ENCODE measurements around the gene PLOD1. TPM values are rescaled to one million over a fixed set of nuclear protein-coding genes. Genes with fewer than 3 reads are reported as not detected.

Gene PLOD1
- polyA plus RNA-seq, 4 donors = 26.7 to 74.4 (median 43.2) TPM

DNA sequence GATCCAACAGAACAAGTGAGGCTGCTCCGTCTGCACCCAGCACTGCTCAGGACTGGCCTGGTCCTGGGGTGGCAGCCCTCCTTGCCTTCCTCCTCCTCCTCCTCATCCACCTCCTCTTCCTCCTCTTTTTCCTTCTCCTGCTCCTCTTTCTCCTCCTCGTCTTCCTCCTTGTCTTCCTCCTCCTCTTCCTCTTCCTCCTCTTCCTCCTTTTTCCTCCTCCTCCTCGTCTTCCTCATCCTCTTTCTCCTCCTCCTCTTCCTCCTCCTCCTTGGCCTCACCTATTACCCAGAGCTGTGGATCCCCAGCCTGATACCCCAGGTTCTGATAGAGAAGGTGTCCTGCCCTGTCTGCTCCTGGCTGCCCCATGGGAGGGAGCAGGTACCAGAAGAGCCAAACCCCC lies 29.1 kb downstream of the PLOD1 start:
- no peaks in the 10 kb centered on the region for H3K27me3 ChIP-seq (ENCODE audit: control insufficient read depth in 3 of 3, insufficient read depth in 3 of 3, low read length in 3 of 3)
- peaks cover 8 to 73% (median 13%) of the 10 kb centered on the region in 3 donors for H3K36me3 ChIP-seq (ENCODE audit: control insufficient read depth in 3 of 3, insufficient read depth in 2 of 3, low read depth in 1 of 3, low read length in 3 of 3)
- no peaks in the 10 kb centered on the region for H3K9me3 ChIP-seq (ENCODE audit: control insufficient read depth in 2 of 2, insufficient read depth in 1 of 2, low read depth in 1 of 2, low read length in 1 of 2)
- no peak overlapping the region for H3K27ac ChIP-seq (ENCODE audit: low read depth in 1 of 3, low read length in 2 of 3)
- FAIRE-seq (no peak), DNase-seq (no peak)
- H3K4me1 ChIP-seq (ENCODE audit: control insufficient read depth in 3 of 3, insufficient read depth in 2 of 3, low read depth in 1 of 3, low read length in 2 of 3) = peaks cover 0 to 11% (median 0%) of the 10 kb centered on the region in 3 donors
- 68 to 82% (median 74%) methylated on average over 3 of the region's 3 CpGs for WGBS, 3 donors
- no peak overlapping the region for H3K4me3 ChIP-seq (ENCODE audit: low read depth in 1 of 3, low read length in 3 of 3)

DNA sequence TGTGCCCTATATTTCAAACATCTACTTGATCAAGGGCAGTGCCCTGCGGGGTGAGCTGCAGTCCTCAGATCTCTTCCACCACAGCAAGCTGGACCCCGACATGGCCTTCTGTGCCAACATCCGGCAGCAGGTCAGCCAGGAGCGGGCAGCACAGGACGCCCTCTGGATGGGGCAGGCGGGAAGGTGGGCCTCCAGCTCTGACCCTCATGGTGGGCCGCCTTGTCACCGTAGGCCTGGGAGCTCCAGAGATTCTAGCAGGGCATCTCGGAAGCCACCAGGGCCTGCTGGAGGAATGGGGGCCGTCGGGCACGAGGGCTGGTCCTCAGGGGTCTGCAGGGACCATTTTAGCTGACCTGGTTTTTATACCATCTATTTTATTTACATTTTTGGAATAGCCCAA lies 30.1 kb downstream of the PLOD1 start:
- Histone ChIP-seq H3K9me3 (ENCODE audit: control insufficient read depth in 2 of 2, insufficient read depth in 1 of 2, low read depth in 1 of 2, low read length in 1 of 2) (no peaks in the 10 kb centered on the region), H3K27ac (ENCODE audit: low read depth in 1 of 3, low read length in 2 of 3) (no peak overlapping the region), H3K4me1 (ENCODE audit: control insufficient read depth in 3 of 3, insufficient read depth in 2 of 3, low read depth in 1 of 3, low read length in 2 of 3) (peaks cover 0 to 11% (median 0%) of the 10 kb centered on the region in 3 donors), H3K27me3 (ENCODE audit: control insufficient read depth in 3 of 3, insufficient read depth in 3 of 3, low read length in 3 of 3) (no peaks in the 10 kb centered on the region), H3K36me3 (ENCODE audit: control insufficient read depth in 3 of 3, insufficient read depth in 2 of 3, low read depth in 1 of 3, low read length in 3 of 3) (peaks cover 8 to 78% (median 13%) of the 10 kb centered on the region in 3 donors), H3K4me3 (ENCODE audit: low read depth in 1 of 3, low read length in 3 of 3) (no peak overlapping the region)
- FAIRE-seq = no peak
- WGBS, 3 donors = 92 to 93% (median 93%) methylated on average over 12 of the region's 12 CpGs
- no peak for DNase-seq

- Histone ChIP-seq H3K27me3 (ENCODE audit: control insufficient read depth in 3 of 3, insufficient read depth in 3 of 3, low read length in 3 of 3) (no peaks in the 10 kb centered on the region), H3K36me3 (ENCODE audit: control insufficient read depth in 3 of 3, insufficient read depth in 2 of 3, low read depth in 1 of 3, low read length in 3 of 3) (peaks cover 8 to 74% (median 13%) of the 10 kb centered on the region in 3 donors), H3K4me3 (ENCODE audit: low read depth in 1 of 3, low read length in 3 of 3) (no peak overlapping the region), H3K27ac (ENCODE audit: low read depth in 1 of 3, low read length in 2 of 3) (peak overlapping the region; percentile 8 to 72 (median 66)), H3K4me1 (ENCODE audit: control insufficient read depth in 3 of 3, insufficient read depth in 2 of 3, low read depth in 1 of 3, low read length in 2 of 3) (peaks cover 0 to 5% (median 0%) of the 10 kb centered on the region in 3 donors), H3K9me3 (ENCODE audit: control insufficient read depth in 2 of 2, insufficient read depth in 1 of 2, low read depth in 1 of 2, low read length in 1 of 2) (no peaks in the 10 kb centered on the region)
- FAIRE-seq (no peak), DNase-seq (peak; percentile 90 to 91)
- 33 to 49% (median 45%) methylated on average over 6 of the region's 6 CpGs for WGBS, 3 donors
These were observed 32.6 kb downstream of the PLOD1 start for GRCh38 chr1:11967028-11967547.

GRCh38 chr1:11970441-11971185 lies 36.1 kb downstream of the PLOD1 start:
- H3K36me3 ChIP-seq (ENCODE audit: control insufficient read depth in 3 of 3, insufficient read depth in 2 of 3, low read depth in 1 of 3, low read length in 3 of 3) = peaks cover 0 to 67% (median 3%) of the 10 kb centered on the region in 3 donors
- no peaks in the 10 kb centered on the region for H3K9me3 ChIP-seq (ENCODE audit: control insufficient read depth in 2 of 2, insufficient read depth in 1 of 2, low read depth in 1 of 2, low read length in 1 of 2)
- no peak overlapping the region for H3K4me3 ChIP-seq (ENCODE audit: low read depth in 1 of 3, low read length in 3 of 3)
- no peaks in the 10 kb centered on the region for H3K27me3 ChIP-seq (ENCODE audit: control insufficient read depth in 3 of 3, insufficient read depth in 3 of 3, low read length in 3 of 3)
- H3K4me1 ChIP-seq (ENCODE audit: control insufficient read depth in 3 of 3, insufficient read depth in 2 of 3, low read depth in 1 of 3, low read length in 2 of 3) = peaks cover 0 to 5% (median 0%) of the 10 kb centered on the region in 3 donors
- H3K27ac ChIP-seq (ENCODE audit: low read depth in 1 of 3, low read length in 2 of 3) = no peak overlapping the region
- no peak for DNase-seq
- no peak for FAIRE-seq
- WGBS, 3 donors = 81 to 91% (median 85%) methylated on average over 17 of the region's 17 CpGs

GRCh38 chr1:11977625-11978024 lies 43.1 kb downstream of the PLOD1 start:
- H3K36me3 ChIP-seq (ENCODE audit: control insufficient read depth in 3 of 3, insufficient read depth in 2 of 3, low read depth in 1 of 3, low read length in 3 of 3) = peaks cover 0 to 36% (median 3%) of the 10 kb centered on the region in 3 donors
- no peak for DNase-seq
- peak overlapping the region in 1 of 3 donors; percentile 98 for H3K27ac ChIP-seq (ENCODE audit: low read depth in 1 of 3, low read length in 2 of 3)
- no peaks in the 10 kb centered on the region for H3K9me3 ChIP-seq (ENCODE audit: control insufficient read depth in 2 of 2, insufficient read depth in 1 of 2, low read depth in 1 of 2, low read length in 1 of 2)
- 47 to 53% (median 49%) methylated on average over 3 of the region's 3 CpGs for WGBS, 3 donors
- H3K4me3 ChIP-seq (ENCODE audit: low read depth in 1 of 3, low read length in 3 of 3) = no peak overlapping the region
- no peak for FAIRE-seq
- peaks cover 0 to 44% (median 0%) of the 10 kb centered on the region in 3 donors for H3K4me1 ChIP-seq (ENCODE audit: control insufficient read depth in 3 of 3, insufficient read depth in 2 of 3, low read depth in 1 of 3, low read length in 2 of 3)
- H3K27me3 ChIP-seq (ENCODE audit: control insufficient read depth in 3 of 3, insufficient read depth in 3 of 3, low read length in 3 of 3) = no peaks in the 10 kb centered on the region

DNA sequence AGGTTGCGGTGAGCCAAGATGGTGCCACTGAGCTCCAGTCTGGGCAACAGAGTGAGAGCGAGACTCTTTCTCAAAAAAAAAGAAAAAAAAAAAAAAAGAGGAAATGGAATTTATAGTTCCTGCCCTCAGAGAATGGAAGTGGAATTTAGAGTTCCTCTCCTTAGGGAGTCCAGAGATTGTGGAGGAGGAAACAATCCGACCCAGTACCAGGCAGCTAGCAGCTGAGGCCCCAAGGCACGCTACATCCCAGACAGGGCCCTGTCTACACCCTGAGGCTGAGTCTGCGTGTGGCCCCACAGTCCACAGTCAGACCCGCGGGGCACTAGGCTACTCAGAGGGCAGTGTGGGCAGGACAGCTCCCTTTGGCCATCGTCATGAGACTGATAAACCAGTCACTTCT lies 43.8 kb downstream of the PLOD1 start:
- Histone ChIP-seq H3K9me3 (ENCODE audit: control insufficient read depth in 2 of 2, insufficient read depth in 1 of 2, low read depth in 1 of 2, low read length in 1 of 2) (no peaks in the 10 kb centered on the region), H3K36me3 (ENCODE audit: control insufficient read depth in 3 of 3, insufficient read depth in 2 of 3, low read depth in 1 of 3, low read length in 3 of 3) (peaks cover 0 to 36% (median 3%) of the 10 kb centered on the region in 3 donors), H3K27me3 (ENCODE audit: control insufficient read depth in 3 of 3, insufficient read depth in 3 of 3, low read length in 3 of 3) (no peaks in the 10 kb centered on the region), H3K4me3 (ENCODE audit: low read depth in 1 of 3, low read length in 3 of 3) (no peak overlapping the region), H3K27ac (ENCODE audit: low read depth in 1 of 3, low read length in 2 of 3) (peak overlapping the region in 1 of 3 donors; percentile 98), H3K4me1 (ENCODE audit: control insufficient read depth in 3 of 3, insufficient read depth in 2 of 3, low read depth in 1 of 3, low read length in 2 of 3) (peaks cover 0 to 51% (median 0%) of the 10 kb centered on the region in 3 donors)
- WGBS, 3 donors = 86 to 92% (median 86%) methylated on average over 8 of the region's 8 CpGs
- DNase-seq (peak in 1 of 2 donors; percentile 51), FAIRE-seq (no peak)

- FAIRE-seq = no peak
- 57 to 62% (median 59%) methylated on average over 29 of the region's 29 CpGs for WGBS, 3 donors
- Histone ChIP-seq H3K27ac (ENCODE audit: low read depth in 1 of 3, low read length in 2 of 3) (peak overlapping the region; percentile 83 to 98 (median 94)), H3K27me3 (ENCODE audit: control insufficient read depth in 3 of 3, insufficient read depth in 3 of 3, low read length in 3 of 3) (no peaks in the 10 kb centered on the region), H3K4me3 (ENCODE audit: low read depth in 1 of 3, low read length in 3 of 3) (peak overlapping the region in 2 of 3 donors; percentile 29 to 93), H3K4me1 (ENCODE audit: control insufficient read depth in 3 of 3, insufficient read depth in 2 of 3, low read depth in 1 of 3, low read length in 2 of 3) (peaks cover 3 to 60% (median 3%) of the 10 kb centered on the region in 3 donors), H3K9me3 (ENCODE audit: control insufficient read depth in 2 of 2, insufficient read depth in 1 of 2, low read depth in 1 of 2, low read length in 1 of 2) (no peaks in the 10 kb centered on the region), H3K36me3 (ENCODE audit: control insufficient read depth in 3 of 3, insufficient read depth in 2 of 3, low read depth in 1 of 3, low read length in 3 of 3) (peaks cover 2 to 39% (median 3%) of the 10 kb centered on the region in 3 donors)
- DNase-seq = no peak
These were observed 44.7 kb downstream of the PLOD1 start for GRCh38 chr1:11979028-11979850.

All from small intestine (tissue), 7 donors.